ENCODE data around the gene ELOA2.

DNA sequence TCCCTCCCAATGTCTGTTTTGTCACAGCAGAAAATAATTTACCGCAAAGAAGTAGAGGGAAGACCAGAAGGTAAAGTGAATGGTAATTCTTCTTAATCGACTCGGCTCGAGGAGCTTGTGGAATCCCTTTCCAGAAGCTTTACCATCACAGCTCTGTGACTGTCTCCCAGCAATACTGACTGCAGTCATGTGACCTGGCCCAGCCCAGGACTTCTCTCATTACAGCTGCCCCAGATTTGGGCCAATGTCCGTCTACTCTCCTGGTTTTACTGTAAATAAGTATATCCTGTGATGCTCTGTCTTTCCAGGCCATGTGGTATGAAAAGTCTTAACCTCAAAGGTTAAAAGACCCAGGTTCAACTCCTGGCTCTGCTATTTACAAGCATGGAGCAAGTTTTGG is 18.9 kb upstream of the ELOA2 start:
- TF ChIP-seq, protein P1, sequence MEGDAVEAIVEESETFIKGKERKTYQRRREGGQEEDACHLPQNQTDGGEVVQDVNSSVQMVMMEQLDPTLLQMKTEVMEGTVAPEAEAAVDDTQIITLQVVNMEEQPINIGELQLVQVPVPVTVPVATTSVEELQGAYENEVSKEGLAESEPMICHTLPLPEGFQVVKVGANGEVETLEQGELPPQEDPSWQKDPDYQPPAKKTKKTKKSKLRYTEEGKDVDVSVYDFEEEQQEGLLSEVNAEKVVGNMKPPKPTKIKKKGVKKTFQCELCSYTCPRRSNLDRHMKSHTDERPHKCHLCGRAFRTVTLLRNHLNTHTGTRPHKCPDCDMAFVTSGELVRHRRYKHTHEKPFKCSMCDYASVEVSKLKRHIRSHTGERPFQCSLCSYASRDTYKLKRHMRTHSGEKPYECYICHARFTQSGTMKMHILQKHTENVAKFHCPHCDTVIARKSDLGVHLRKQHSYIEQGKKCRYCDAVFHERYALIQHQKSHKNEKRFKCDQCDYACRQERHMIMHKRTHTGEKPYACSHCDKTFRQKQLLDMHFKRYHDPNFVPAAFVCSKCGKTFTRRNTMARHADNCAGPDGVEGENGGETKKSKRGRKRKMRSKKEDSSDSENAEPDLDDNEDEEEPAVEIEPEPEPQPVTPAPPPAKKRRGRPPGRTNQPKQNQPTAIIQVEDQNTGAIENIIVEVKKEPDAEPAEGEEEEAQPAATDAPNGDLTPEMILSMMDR (IDR thresholded peaks at IDR 0.05): no peak
- no peak for TF ChIP-seq POLR2A (IDR thresholded peaks at IDR 0.05)

Measured in thyroid gland (tissue), 4 donors.